AG10803 (cell line): ENCODE measurements around the gene ZDHHC14.

Source experiments
- DNase-seq: peaks from one replicate; pipeline ENCODE4 v3.0.0; 2010; ENCODE audit warnings: low read depth
- H3K4me3 ChIP-seq: 2 replicates; pipeline ENCODE4 v1.5.1; 2011; ENCODE audit warnings: mild to moderate bottlenecking, low read length, control low read depth
- TF ChIP-seq, protein P1 (sequence below): conservative IDR thresholded peaks from 2 replicates; pipeline ENCODE4 v1.5.1; 2011; ENCODE audit warnings: mild to moderate bottlenecking, low read length, control low read depth, inconsistent platforms

ZDHHC14 gene

DNA sequence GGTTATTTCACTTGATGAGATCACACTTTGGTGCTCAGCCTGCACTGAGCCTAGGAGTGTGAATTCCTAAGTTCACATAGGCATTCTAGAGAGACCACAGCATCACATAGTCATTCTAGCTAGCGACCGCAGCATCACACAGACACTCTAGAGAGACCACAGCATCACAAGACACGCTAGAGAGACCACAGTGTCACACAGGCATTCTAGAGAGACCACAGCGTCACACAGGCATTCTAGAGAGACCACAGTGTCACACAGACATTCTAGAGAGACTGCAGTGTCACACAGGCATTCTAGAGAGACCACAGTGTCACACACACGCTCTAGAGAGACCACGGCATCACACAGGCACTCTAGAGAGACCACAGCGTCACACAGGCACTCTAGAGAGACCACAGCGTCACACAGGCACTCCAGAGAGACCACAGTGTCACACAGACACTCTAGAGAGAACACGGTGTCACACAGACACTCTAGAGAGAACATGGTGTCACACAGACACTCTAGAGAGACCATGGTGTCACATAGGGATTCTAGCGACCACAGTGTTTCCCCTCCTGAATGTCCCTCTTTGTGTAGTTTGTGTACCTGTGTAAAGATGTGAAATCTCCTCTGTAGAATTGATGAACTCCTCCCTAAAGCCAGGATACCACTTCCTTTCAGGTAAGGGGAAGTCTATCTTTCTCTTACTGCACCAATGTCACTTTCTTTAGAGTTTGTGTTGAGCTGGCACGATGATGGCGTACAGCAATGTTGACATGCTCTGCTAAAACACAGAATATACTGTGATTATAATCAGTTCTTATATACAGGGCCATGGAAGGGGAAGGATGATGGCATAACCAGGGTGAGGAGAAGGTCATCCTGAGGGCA lies 169.4 kb downstream of the ZDHHC14 start:
- TF ChIP-seq, protein P1, sequence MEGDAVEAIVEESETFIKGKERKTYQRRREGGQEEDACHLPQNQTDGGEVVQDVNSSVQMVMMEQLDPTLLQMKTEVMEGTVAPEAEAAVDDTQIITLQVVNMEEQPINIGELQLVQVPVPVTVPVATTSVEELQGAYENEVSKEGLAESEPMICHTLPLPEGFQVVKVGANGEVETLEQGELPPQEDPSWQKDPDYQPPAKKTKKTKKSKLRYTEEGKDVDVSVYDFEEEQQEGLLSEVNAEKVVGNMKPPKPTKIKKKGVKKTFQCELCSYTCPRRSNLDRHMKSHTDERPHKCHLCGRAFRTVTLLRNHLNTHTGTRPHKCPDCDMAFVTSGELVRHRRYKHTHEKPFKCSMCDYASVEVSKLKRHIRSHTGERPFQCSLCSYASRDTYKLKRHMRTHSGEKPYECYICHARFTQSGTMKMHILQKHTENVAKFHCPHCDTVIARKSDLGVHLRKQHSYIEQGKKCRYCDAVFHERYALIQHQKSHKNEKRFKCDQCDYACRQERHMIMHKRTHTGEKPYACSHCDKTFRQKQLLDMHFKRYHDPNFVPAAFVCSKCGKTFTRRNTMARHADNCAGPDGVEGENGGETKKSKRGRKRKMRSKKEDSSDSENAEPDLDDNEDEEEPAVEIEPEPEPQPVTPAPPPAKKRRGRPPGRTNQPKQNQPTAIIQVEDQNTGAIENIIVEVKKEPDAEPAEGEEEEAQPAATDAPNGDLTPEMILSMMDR = no peak
- H3K4me3 ChIP-seq = no peak overlapping the region
- DNase-seq = peak; percentile 58

DNA sequence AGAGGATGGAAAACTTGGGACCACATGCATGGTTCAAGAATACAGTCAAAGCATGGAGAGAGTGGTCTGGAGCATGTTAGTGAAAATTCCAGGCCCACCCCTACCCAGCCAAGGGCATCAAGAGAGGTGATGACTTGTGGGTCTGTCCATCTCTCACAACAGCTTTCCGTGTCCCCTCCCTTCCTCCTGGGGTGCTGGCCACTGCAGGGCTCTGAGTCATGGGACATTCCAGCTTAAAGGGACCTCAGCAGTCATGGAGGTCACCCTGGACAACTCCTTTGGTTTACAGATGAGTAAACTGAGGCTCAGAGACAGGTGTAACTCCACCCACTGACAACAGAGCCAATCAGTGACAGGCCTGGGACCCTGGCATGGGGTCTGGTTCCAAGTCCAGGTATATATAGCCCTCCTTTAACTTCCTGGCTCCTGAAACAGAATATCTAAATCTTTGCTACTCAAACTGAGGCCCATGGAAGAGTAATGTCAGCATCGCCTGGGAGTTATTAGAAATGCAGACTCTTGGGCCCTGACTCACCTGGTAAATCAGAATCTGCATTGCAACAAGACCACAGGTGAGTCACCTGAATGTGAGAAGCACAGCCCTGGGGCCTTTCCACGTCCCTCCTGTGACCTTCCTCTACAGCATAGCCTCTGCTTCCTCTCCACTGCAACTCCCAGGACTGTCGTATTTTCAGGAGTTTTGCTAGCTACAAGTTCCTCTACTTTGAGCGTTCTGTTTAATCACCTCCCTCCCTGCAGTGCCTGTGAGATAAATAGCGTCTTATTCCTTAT lies 170.2 kb downstream of the ZDHHC14 start:
- no peak for DNase-seq
- TF ChIP-seq, protein P1 = no peak
- H3K4me3 ChIP-seq = no peak overlapping the region

DNA sequence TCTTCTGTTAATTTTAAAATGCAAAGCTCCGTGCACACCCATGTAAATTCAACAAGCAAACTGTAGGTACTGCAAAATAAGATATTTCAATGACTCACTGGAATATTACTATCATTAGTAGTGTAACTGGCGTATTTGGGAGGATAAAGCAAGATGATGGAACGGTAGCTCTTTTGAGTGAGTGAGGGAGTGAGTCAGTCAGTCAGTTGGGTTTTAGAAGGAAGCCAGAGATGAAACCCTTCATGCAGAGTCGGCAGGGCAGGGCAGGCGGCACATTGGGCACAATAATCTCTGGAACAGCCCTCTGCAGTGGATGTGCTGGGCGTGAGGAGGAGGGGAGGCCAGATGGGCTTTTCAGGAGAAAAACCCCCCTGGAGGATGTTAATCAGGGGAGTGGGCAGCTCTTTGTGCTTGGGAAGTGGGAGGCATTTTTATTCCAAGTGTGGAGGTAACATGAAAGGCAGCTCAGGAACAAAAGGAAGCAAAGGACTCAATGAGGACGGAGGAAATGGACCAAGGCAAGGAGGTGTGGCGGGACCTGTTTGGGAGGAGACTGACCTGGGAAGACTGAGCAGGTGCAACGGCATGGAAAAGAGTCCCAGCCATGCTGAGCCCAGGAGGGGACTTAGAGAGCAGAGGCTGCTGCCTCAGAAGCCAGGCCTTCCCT lies 171.2 kb downstream of the ZDHHC14 start:
- TF ChIP-seq, protein P1 = no peak
- no peak for DNase-seq
- no peak overlapping the region for H3K4me3 ChIP-seq

DNA sequence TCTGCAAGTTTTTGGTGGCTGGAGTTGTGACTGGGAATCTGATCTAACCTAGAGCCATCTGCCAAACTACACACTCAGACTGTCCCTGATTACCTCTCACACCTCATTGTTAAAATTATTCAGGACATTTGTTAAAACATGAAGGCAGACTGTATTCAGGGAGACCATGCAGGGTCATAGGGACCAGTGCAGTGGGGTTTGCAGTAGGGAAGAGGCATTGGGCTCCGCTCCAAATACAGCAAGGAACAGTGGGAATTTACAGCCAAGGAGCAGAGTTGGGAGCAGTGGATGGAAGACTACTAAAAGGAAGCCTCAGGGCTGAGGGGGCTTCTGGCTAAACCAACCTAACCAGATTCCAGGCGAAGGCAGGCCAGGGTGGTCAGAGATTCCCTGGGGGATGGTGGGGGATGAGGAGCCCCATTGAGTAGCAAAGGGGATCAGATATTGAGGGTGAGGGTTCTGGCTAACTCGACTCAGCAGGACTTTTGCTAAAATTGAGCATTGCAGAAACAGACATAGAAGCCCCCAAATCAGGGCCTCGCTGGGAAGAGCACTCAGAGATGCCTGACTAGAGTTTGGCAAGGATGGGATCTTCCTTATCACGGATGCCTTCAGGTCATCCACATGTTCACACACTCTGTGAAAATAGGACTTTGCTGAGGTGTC lies 172.0 kb downstream of the ZDHHC14 start:
- no peak for DNase-seq

DNA sequence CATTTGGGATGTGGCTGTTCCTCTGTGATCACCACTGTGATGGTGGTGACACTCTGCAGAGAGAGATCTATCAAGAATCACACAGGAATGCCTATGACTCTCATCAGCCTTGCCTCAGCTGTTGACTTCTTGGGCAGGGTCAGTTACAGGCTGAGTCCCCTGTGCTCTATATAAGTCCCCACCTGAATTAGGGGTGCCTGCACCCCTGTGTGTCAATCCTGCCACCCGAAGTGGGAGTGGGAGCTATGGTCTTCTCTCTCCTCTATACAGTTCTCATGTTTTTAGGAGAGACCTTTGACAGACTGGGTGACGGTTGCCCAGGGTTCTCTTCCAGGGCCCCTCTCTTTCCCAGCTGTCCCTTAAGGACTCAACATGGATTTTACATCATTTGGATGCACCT lies 173.8 kb downstream of the ZDHHC14 start:
- DNase-seq = no peak
- no peak overlapping the region for H3K4me3 ChIP-seq
- TF ChIP-seq, protein P1 = no peak

More for the DNA sequence above, 172.0 kb downstream of the ZDHHC14 start:
- no peak overlapping the region for H3K4me3 ChIP-seq
- TF ChIP-seq, protein P1 = no peak

DNA sequence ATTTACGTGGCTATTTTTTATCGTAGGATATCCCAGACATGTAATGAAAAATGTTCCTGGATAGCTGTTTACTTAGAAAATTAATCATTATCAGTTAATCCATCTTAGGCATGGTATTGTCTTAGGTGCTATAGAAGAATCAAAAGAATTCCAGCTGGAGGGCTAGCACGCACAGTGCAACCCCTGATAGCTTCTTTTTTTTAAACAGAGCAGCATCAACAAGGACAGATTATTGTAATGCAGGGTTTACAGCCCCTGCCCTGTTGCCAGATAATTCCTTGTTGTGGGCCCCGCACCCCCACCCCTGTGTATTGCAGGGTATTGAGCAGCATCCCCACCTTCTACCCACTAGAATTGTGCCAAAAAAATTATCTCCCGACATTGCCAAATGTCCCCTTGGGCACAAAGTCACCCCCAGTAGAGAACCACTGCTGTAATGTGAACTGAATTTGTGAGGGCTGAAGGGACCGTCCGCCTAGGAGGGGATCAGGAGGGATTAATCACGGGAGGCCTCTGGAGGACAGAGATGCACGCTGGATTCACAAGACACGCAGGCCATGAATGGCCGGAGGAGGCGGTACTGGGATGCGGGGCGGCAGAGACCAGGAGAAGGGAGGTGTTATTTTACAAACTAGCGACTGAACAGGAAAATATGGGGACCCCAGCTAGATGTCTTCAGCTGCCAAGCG lies 174.6 kb downstream of the ZDHHC14 start:
- H3K4me3 ChIP-seq = no peak overlapping the region
- DNase-seq = no peak
- TF ChIP-seq, protein P1 = no peak
